ENCODE measurements around the gene TNFSF13. TPM values are rescaled to one million over a fixed set of nuclear protein-coding genes. Genes with fewer than 3 reads are reported as not detected.

TNFSF13 gene
- total RNA-seq, 1 experiment from 2014 or later: 19.7 TPM

- DNase-seq: no peak
- peaks cover 34% of the 10 kb centered on the region for H3K4me1 Mint-ChIP-seq (ENCODE audit: low read depth, unreplicated experiment)
- no peak for TF ChIP-seq CTCF (IDR thresholded peaks at IDR 0.05; ENCODE audit: unreplicated experiment)
- CTCF ChIA-PET: no interaction called here
- no peaks in the 10 kb centered on the region for H3K27me3 Mint-ChIP-seq (ENCODE audit: unreplicated experiment)
- BruUV-seq (replicated peaks): no TSS peak
- intact Hi-C loops (cut with micrococcal nuclease; ENCODE audit: unreplicated experiment): no loop called here
- H3K27ac Mint-ChIP-seq (ENCODE audit: unreplicated experiment): no peak overlapping the region
- H3K36me3 Mint-ChIP-seq (ENCODE audit: insufficient read depth, unreplicated experiment): peaks cover 19% of the 10 kb centered on the region
- H3K4me3 Mint-ChIP-seq (ENCODE audit: low read depth, unreplicated experiment): no peak overlapping the region
- no peaks in the 10 kb centered on the region for H3K9me3 Mint-ChIP-seq (ENCODE audit: low read depth, unreplicated experiment)
Measured at GRCh38 chr17:7553356-7553755, 5.2 kb upstream of the TNFSF13 start.

GRCh38 chr17:7555320-7555948 is 3.1 kb upstream of the TNFSF13 start:
- Mint-ChIP-seq H3K27ac (ENCODE audit: unreplicated experiment) (peak overlapping the region; percentile 6), H3K4me3 (ENCODE audit: low read depth, unreplicated experiment) (no peak overlapping the region), H3K4me1 (ENCODE audit: low read depth, unreplicated experiment) (peaks cover 45% of the 10 kb centered on the region), H3K27me3 (ENCODE audit: unreplicated experiment) (no peaks in the 10 kb centered on the region), H3K9me3 (ENCODE audit: low read depth, unreplicated experiment) (no peaks in the 10 kb centered on the region), H3K36me3 (ENCODE audit: insufficient read depth, unreplicated experiment) (peaks cover 40% of the 10 kb centered on the region)
- CTCF ChIA-PET: interaction anchor here (0.6 kb wide), 1 partner anchor 33 kb away, joined by 5 read pairs; no protein-coding TSS in a partner anchor
- DNase-seq: no peak
- no peak for TF ChIP-seq CTCF (IDR thresholded peaks at IDR 0.05; ENCODE audit: unreplicated experiment)
- no TSS peak for BruUV-seq (replicated peaks)
- intact Hi-C loops (cut with micrococcal nuclease; ENCODE audit: unreplicated experiment): no loop called here

- H3K4me3 Mint-ChIP-seq (ENCODE audit: low read depth, unreplicated experiment): no peak overlapping the region
- TF ChIP-seq CTCF (IDR thresholded peaks at IDR 0.05; ENCODE audit: unreplicated experiment): no peak
- H3K27me3 Mint-ChIP-seq (ENCODE audit: unreplicated experiment): no peaks in the 10 kb centered on the region
- CTCF ChIA-PET: interaction anchor here (0.6 kb wide), 2 partner anchors 41 to 181 kb away, joined by 3 to 6 read pairs; no protein-coding TSS in a partner anchor
- peaks cover 52% of the 10 kb centered on the region for H3K36me3 Mint-ChIP-seq (ENCODE audit: insufficient read depth, unreplicated experiment)
- H3K4me1 Mint-ChIP-seq (ENCODE audit: low read depth, unreplicated experiment): peaks cover 55% of the 10 kb centered on the region
- no peaks in the 10 kb centered on the region for H3K9me3 Mint-ChIP-seq (ENCODE audit: low read depth, unreplicated experiment)
- H3K27ac Mint-ChIP-seq (ENCODE audit: unreplicated experiment): no peak overlapping the region
- intact Hi-C loops (cut with micrococcal nuclease; ENCODE audit: unreplicated experiment): no loop called here
- BruUV-seq (replicated peaks): no TSS peak
- DNase-seq: no peak
Measured at GRCh38 chr17:7556627-7557026, 1.9 kb upstream of the TNFSF13 start.

GRCh38 chr17:7557147-7557764 is 1.3 kb upstream of the TNFSF13 start:
- H3K27ac Mint-ChIP-seq (ENCODE audit: unreplicated experiment): peak overlapping the region; percentile 87
- peaks cover 55% of the 10 kb centered on the region for H3K4me1 Mint-ChIP-seq (ENCODE audit: low read depth, unreplicated experiment)
- CTCF ChIA-PET: interaction anchor here (0.6 to 1.2 kb wide), 3 partner anchors 8 to 122 kb away, joined by 3 to 4 read pairs (median 3); partner anchors contain the start of genes TMEM102 and TNFSF12
- no TSS peak for BruUV-seq (replicated peaks)
- peaks cover 58% of the 10 kb centered on the region for H3K36me3 Mint-ChIP-seq (ENCODE audit: insufficient read depth, unreplicated experiment)
- intact Hi-C loops (cut with micrococcal nuclease; ENCODE audit: unreplicated experiment): no loop called here
- no peaks in the 10 kb centered on the region for H3K9me3 Mint-ChIP-seq (ENCODE audit: low read depth, unreplicated experiment)
- H3K4me3 Mint-ChIP-seq (ENCODE audit: low read depth, unreplicated experiment): peak overlapping the region; percentile 90
- no peak for TF ChIP-seq CTCF (IDR thresholded peaks at IDR 0.05; ENCODE audit: unreplicated experiment)
- no peak for DNase-seq
- no peaks in the 10 kb centered on the region for H3K27me3 Mint-ChIP-seq (ENCODE audit: unreplicated experiment)
